NCI-H2196 (cell line): ENCODE data around the gene HSPA1A.
A peak's percentile ranks its signal among the peaks of the same experiment; 100 is the strongest.
"Not testable (repeated sequence)": the region's sequence is repeated elsewhere in the genome, so short reads cannot be mapped to it uniquely, and the experiment has no call there.

Experiments
- DNase-seq: peaks from one replicate; lab custom pipeline; 2025; ENCODE audit not compliant: unreplicated experiment; lab: John Stamatoyannopoulos, UW

The HSPA1A gene

DNA sequence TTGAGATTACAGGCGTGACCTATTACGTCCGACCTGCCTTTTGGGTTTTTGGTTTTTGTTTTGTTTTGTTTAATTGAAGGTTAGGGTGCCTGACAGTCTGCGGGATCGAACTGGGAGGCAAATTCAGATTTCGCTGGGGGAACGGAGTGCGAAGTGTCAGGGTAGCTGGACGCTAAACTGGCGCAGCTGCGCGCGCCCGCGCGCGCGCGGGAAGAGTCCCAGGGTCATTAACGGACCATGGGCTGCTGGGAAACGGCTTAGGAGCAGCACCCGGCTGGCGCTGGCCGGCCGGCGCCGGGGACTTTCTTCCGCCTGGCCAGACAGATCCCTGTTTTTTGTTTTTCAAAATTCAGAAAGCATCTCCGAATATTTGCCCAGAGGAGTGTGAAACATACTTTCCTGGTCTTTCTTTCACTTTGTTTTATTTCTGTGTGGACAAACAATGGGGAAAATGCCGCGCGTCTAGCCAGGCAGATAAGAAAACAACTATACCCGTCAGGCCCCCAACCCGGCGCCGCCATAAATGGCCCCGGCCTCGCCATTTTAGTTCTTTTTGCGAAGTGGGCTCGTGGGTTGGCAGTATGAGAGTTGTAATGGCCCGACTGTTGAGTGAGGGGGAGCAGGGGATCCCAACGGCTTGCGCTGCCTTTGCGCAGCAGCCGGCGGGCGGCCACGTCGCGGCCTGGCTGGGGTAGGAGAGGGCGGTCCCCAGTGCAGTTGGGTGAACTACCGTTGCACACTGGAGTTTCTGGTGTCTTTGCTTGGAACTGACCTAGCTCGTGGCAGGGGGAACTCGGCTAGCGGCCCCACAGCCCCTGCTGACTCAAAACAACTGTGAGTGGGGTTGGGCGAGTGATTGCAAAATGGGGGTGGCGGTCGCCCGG lies 19.3 kb downstream of the HSPA1A start:
- DNase-seq: peak; percentile 94

DNA sequence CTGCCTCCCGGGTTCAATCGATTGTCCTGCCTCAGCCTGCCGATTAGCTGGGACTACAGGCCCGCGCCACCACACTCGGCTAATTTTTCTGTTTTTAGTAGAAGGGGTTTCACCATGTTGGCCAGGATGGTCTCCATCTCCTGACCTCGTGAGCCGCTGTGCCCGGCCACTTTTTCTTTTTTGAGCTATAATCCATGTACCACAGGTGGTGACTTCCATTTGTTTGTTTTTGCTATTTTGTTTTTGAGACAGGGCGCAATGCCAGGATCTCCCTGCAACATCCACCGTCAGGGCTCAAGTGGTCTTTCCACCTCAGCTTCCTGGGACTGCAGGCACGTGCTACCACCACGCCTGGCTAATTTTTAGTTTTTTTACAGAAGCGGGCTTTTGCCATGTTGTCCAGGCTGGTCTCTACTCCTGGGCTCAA lies 20.7 kb downstream of the HSPA1A start:
- no peak for DNase-seq

GRCh38 chr6:31836474-31837368 lies 21.4 kb downstream of the HSPA1A start:
- DNase-seq: no peak

GRCh38 chr6:31837369-31838113 lies 22.2 kb downstream of the HSPA1A start:
- no peak for DNase-seq

GRCh38 chr6:31838114-31838553 lies 22.8 kb downstream of the HSPA1A start:
- not testable (repeated sequence) for DNase-seq

GRCh38 chr6:31838968-31839367 lies 23.6 kb downstream of the HSPA1A start:
- DNase-seq: no peak

- not testable (repeated sequence) for DNase-seq
Observed at GRCh38 chr6:31839779-31840126, 24.4 kb downstream of the HSPA1A start.

DNA sequence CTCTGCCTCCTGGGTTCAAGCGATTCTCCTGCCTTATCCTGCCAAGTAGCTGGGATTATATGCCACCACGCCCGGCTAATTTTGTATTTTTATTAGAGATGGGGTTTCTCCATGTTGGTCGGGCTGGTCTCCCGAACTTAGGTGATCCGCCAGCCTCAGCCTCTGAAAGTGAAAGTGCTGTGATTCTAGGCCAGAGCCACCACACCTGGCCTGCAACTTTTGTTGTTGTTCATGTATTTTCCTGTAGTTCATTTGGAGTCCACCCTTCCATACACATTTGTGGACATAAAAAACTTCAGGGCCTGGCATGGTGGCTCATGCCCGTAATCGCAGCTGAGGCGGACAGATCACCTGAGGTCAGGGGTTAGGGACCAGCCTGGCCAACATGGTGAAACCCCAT lies 26.7 kb downstream of the HSPA1A start:
- no peak for DNase-seq

- DNase-seq: no peak
Observed at GRCh38 chr6:31844507-31844906, 29.2 kb downstream of the HSPA1A start.

DNA sequence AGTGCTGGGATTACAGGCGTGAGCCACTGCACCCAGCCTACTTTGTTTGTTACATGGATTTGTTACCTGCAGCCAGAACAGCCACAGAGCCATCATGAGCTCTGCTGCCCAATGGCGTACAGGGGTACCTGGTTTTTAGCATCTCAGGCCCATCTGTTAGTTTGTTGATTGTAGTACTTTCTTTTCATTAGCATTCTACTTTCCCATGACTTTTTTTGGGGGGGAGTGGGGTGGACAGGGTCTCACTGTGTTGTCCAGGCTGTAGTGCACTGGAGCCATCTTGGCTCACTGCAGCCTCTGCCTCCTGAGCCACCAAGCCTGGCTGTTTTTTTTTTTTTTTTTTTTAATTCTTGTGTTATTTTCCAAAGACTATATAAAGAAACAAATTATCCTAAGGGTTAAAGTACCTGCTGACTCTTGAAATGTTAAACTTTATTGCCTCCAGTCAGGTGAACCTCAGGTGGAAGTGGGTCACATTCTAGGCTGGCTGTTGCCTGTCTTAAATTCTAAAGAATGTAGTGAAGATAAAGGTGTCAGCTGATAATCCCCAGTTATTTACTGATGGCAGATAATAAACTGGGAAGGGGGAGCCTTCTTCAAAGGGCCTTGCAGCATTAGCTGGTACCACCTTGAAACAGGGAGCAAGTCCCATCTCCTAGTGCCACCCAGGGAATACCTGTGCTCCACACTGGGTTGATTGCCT lies 32.1 kb downstream of the HSPA1A start:
- DNase-seq: no peak

- DNase-seq: no peak
Observed at GRCh38 chr6:31850765-31851484, 35.6 kb downstream of the HSPA1A start.

- no peak for DNase-seq
Observed at GRCh38 chr6:31851485-31851832, 36.1 kb downstream of the HSPA1A start.

DNA sequence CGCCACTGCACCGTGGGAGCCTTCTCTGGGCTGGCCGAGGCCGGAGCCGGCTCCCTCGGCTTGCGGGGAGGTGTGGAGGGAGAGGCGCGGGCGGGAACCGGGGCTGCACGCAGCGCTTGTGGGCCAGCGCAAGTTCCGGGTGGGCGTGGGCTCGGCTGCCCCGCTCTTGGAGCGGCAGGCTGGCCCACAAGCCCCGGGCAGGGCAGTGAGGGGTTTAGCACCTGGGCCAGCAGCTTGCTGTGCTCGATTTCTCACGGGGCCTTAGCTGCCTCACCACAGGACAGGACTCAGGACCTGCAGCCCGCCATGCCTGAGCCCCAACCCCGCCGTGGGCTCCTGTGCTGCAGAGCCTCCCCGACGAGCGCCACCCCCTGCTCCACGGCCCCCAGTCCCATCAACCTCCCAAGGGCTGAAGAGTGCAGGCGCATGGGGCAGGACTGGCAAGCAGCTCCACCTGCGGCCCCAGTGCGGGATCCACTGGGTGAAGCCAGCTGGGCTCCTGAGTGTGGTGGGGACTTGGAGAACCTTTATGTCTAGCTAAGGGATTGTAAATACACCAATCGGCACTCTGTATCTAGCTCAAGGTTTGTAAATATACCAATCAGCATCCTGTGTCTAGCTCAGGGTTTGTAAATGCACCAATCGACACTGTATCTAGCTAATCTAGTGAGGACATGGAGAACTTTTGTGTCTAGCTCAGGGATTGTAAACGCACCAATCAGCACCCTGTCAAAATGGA lies 36.8 kb downstream of the HSPA1A start:
- DNase-seq: not testable (repeated sequence)

DNA sequence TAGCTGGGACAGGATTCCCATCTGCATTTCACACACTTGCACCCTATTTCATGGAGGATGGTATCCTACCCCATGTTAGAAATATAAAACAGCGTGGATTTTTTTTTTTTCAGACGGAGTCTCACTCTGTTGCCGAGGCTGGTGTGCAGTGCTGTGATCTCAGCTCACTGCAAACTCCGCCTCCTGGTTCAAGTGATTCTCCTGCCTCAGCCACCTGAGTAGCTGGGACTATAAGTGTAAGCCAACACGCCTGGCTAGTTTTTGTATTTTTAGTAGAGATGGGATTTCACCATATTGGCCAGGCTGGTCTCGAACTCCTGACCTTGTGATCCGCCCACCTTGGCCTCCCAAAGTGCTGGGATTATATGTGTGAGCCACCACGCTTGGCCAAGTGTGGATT lies 42.4 kb downstream of the HSPA1A start:
- not testable (repeated sequence) for DNase-seq

DNA sequence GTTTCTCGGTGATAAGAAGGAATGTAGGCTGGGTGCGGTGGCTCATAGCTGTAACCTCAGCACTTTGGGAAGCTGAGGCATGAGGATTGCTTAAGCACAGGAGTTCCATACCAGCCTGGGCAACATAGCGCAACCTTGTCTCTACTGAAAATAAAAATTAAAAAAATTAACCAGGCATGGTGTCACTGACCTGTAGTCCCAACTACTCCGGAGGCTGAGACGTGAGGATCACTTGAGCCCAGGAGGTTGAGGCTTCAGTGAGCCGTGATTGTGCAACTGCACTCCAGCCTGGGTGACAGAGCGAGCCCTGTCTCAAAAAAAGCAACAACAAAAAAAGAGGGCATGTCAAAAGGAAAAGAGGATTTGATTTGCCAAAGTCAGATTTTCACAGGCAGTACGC lies 43.4 kb downstream of the HSPA1A start:
- no peak for DNase-seq

GRCh38 chr6:31859923-31860322 lies 44.6 kb downstream of the HSPA1A start:
- DNase-seq: no peak

GRCh38 chr6:31860349-31860748 lies 45.0 kb downstream of the HSPA1A start:
- no peak for DNase-seq

GRCh38 chr6:31861150-31861549 lies 45.8 kb downstream of the HSPA1A start:
- no peak for DNase-seq

- no peak for DNase-seq
Observed at GRCh38 chr6:31861919-31862343, 46.6 kb downstream of the HSPA1A start.
